ENCODE measurements around the gene TMEM233.

The TMEM233 gene

DNA sequence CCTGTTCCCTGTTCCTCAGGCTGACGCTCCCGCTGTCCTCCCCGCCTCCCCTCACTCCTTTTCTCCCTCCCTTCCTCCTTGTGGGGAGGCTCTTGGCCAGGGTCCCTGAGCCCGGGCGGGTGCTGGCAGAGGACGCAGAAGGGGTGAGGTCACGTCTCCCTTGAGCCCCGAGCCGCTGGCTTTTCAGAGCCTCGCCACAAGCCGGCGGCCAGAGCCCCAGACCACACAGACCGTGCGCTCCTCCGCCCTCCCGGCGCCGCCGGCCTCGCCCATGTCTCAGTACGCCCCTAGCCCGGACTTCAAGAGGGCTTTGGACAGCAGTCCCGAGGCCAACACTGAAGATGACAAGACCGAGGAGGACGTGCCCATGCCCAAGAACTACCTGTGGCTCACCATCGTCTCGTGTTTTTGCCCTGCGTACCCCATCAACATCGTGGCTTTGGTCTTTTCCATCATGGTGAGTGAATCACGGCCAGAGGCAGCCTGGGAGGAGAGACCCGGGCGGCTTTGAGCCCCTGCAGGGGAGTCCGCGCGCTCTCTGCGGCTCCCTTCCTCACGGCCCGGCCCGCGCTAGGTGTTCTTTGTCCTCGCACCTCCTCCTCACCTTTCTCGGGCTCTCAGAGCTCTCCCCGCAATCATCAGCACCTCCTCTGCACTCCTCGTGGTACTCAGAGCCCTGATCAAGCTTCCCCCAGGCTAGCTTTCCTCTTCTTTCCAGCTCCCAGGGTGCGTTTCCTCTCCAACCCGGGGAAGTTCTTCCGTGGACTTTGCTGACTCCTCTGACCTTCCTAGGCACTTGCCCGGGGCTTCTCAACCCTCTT is at the start of gene TMEM233:
TMEM233 (plus strand) TSS at position 197 of the 821 bp plus-strand sequence; CDS start at position 272, 75 bp downstream.
- no peak for TF ChIP-seq ZFX (IDR thresholded peaks at IDR 0.05)
- TF ChIP-seq, protein P1, sequence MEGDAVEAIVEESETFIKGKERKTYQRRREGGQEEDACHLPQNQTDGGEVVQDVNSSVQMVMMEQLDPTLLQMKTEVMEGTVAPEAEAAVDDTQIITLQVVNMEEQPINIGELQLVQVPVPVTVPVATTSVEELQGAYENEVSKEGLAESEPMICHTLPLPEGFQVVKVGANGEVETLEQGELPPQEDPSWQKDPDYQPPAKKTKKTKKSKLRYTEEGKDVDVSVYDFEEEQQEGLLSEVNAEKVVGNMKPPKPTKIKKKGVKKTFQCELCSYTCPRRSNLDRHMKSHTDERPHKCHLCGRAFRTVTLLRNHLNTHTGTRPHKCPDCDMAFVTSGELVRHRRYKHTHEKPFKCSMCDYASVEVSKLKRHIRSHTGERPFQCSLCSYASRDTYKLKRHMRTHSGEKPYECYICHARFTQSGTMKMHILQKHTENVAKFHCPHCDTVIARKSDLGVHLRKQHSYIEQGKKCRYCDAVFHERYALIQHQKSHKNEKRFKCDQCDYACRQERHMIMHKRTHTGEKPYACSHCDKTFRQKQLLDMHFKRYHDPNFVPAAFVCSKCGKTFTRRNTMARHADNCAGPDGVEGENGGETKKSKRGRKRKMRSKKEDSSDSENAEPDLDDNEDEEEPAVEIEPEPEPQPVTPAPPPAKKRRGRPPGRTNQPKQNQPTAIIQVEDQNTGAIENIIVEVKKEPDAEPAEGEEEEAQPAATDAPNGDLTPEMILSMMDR (conservative IDR thresholded peaks at IDR 0.05), result no peak
- no peak within 1 kb of the TSS for H3K27ac ChIP-seq

DNA sequence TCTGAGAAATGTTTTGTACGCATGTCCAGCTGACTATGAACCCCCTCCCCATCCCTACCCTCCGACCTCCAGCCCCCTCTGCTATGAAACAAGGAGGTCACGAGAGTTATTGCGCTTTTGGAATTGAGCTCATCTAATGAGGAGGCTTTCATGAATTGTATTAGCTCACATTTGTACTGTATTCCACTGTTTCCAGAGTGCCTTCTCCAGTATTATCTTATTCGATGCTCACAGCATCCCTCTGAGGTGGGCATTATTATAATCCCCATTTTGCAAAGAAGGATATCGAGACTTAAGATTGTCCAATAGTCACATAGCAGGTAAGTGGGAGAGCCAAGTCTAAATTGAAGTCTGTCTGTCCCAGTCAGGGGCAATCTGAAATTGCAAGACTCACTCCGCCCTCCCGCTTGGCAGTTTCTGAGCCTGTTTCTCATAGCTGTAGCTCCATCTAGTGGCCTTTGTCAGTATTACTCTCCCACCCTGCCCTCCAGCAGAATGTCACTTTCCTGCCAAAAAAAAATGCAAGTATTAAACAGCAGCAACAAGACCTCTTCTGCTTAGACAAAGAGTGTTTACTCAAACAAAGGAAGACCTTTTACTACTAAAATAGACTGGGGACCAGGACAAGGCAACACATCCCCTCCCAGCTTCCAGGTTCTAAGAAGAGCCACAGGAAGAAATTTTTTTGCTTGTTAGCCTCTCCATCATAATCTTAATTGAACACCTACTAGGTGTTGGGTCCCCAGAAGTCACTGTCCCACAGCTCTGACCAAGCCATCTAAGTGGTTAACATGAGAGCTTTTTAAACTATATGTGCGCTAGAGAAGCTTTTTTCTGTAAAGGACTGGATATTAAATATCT is 48.6 kb upstream of the TMEM233 start:
- TF ChIP-seq, protein P1 (conservative IDR thresholded peaks at IDR 0.05), result peak; percentile 82
- TF ChIP-seq ZFX (IDR thresholded peaks at IDR 0.05), result no peak

DNA sequence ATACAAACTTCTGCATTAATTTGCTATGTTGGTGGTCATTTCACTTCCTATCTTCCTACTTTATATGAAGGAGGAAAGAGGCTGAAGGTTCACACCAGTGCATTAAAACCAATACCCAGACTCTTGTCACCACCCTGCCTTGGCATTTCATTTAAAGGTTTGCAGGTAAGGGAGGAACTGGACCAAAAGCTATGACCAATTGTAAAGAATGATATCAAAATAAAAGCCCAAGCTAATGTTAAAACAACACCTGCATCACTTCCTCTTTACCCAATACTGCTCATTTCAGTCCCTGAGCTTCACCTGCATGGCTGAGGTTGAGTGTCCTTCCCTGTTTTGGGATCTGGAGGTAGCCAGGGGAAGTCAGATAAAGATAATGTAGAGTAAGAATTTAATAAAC is 47.2 kb upstream of the TMEM233 start:
- no peak overlapping the region for H3K27ac ChIP-seq
- TF ChIP-seq, protein P1 (conservative IDR thresholded peaks at IDR 0.05), result no peak

More for the DNA sequence above, 48.6 kb upstream of the TMEM233 start:
- no peak overlapping the region for H3K27ac ChIP-seq

DNA sequence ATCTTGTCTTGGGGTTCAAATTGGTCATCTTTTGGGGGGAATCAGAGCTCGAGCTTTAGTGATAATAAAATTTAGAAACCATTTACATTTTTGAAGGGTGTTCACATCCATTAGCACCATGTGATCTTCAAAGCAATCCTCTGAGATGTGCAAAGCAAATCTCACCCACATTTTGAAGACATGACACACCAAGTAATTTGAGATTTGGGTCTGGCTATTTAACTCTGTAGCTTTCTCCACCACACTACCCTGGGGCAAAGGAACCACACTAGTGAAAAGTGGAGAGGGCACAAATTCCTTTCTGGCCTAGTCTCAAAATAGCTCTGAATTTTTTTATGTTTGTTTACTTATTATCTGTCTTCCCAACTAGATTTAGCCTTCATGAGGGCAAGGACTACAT is 46.6 kb upstream of the TMEM233 start:
- H3K27ac ChIP-seq, result no peak overlapping the region
- TF ChIP-seq ZFX (IDR thresholded peaks at IDR 0.05), result no peak
- TF ChIP-seq, protein P1 (conservative IDR thresholded peaks at IDR 0.05), result no peak

DNA sequence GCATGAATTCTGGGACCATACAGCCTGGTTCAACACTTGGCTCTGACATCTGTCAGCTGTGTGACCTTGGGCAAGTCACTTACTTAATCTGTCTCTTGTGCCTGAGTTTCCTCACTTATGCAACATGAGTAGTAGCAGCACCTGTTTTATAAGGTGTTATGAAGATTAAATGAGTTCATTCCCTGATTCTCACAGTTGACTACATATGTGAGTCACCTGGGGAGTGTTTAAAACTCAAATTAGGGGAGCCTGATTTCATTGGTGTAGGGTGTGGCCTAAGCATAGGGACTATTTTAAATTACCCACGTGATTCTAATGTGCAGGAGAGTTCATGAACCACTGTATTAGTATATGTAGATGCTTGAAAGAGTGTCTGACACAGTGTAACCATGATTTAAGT is 36.7 kb upstream of the TMEM233 start:
- no peak overlapping the region for H3K27ac ChIP-seq
- TF ChIP-seq, protein P1 (conservative IDR thresholded peaks at IDR 0.05), result no peak
- TF ChIP-seq ZFX (IDR thresholded peaks at IDR 0.05), result no peak

DNA sequence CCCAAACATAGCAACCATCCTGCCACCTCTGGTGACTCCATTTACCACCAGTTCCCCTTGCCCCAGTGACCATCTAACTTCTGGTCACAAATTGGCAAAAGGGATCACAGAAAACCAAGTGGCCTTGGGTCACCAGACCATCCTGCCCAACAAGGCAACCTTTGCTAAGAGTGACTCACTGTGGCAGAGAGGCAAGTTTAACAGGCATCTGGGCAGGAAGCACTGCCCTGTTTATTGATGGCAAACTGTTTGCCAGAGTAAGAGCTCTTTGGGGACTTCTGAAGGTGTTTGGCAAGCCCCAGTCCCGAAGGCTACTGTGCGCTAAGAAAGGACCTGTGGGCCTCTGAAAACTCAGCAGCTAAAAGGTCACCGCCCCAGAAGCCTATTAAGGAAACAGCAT is 28.2 kb upstream of the TMEM233 start:
- no peak overlapping the region for H3K27ac ChIP-seq
- no peak for TF ChIP-seq ZFX (IDR thresholded peaks at IDR 0.05)
- TF ChIP-seq, protein P1 (conservative IDR thresholded peaks at IDR 0.05), result no peak

DNA sequence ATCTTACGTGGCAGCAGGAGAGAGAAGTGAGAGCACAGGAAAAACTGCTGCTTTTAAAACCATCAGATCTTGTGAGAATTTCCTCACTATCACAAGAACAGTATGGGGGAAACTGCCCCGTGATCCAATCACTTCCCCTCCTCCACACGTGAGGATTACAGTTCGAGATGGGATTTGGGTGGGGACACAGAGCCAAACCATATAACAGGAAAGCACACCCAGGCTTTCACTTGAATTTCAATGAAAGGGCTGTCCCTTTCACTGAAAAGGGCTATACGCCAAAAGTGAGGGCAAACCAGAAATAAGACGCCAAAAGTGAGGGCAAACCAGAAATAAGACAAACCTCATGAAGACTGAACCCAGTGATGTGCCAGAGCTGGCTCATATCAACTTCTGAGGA is 22.8 kb upstream of the TMEM233 start:
- no peak for TF ChIP-seq ZFX (IDR thresholded peaks at IDR 0.05)
- TF ChIP-seq, protein P1 (conservative IDR thresholded peaks at IDR 0.05), result no peak
- no peak overlapping the region for H3K27ac ChIP-seq
